PFSK-1 (cell line): ENCODE data around the gene SHPK.

Source experiments
- FOXP2 ChIP-seq: optimal IDR thresholded peaks from 2 replicates; pipeline ENCODE3; 2011; ENCODE audit warnings: borderline replicate concordance, control low read depth, inconsistent platforms; ENCODE audit not compliant: insufficient read depth; ENCODE audit errors: extremely low read length, extremely low read depth
- POLR2AphosphoS5 ChIP-seq: IDR thresholded peaks from 2 replicates; pipeline ENCODE4 v1.6.1; 2012; ENCODE audit warnings: low read depth, mild to moderate bottlenecking, control low read depth, low read length, moderate library complexity
- SIN3A ChIP-seq: IDR thresholded peaks from 2 replicates; pipeline ENCODE4 v1.6.1; 2012; ENCODE audit warnings: mild to moderate bottlenecking, low read length, moderate library complexity, borderline replicate concordance; ENCODE audit not compliant: insufficient read depth
- TAF1 ChIP-seq: IDR thresholded peaks from 2 replicates; pipeline ENCODE4 v1.6.1; 2012; ENCODE audit warnings: low read length, control low read depth, borderline replicate concordance; ENCODE audit not compliant: insufficient read depth
- TF ChIP-seq, protein P1 (sequence below), 2 experiments: IDR thresholded peaks; 2 replicates each; pipeline versions ENCODE4 v1.6.1 to v1.8.0; 2011 to 2012; ENCODE audit warnings: low read depth in 2 of 2, low read length in 2 of 2, control low read depth in 1 of 2, inconsistent platforms in 1 of 2, mild to moderate bottlenecking in 1 of 2, moderate library complexity in 1 of 2; ENCODE audit not compliant: insufficient read depth in 1 of 2

Gene SHPK

GRCh38 chr17:3571043-3571900 lies 64.8 kb downstream of the SHPK start:
- TF ChIP-seq, protein P1, sequence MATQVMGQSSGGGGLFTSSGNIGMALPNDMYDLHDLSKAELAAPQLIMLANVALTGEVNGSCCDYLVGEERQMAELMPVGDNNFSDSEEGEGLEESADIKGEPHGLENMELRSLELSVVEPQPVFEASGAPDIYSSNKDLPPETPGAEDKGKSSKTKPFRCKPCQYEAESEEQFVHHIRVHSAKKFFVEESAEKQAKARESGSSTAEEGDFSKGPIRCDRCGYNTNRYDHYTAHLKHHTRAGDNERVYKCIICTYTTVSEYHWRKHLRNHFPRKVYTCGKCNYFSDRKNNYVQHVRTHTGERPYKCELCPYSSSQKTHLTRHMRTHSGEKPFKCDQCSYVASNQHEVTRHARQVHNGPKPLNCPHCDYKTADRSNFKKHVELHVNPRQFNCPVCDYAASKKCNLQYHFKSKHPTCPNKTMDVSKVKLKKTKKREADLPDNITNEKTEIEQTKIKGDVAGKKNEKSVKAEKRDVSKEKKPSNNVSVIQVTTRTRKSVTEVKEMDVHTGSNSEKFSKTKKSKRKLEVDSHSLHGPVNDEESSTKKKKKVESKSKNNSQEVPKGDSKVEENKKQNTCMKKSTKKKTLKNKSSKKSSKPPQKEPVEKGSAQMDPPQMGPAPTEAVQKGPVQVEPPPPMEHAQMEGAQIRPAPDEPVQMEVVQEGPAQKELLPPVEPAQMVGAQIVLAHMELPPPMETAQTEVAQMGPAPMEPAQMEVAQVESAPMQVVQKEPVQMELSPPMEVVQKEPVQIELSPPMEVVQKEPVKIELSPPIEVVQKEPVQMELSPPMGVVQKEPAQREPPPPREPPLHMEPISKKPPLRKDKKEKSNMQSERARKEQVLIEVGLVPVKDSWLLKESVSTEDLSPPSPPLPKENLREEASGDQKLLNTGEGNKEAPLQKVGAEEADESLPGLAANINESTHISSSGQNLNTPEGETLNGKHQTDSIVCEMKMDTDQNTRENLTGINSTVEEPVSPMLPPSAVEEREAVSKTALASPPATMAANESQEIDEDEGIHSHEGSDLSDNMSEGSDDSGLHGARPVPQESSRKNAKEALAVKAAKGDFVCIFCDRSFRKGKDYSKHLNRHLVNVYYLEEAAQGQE (IDR thresholded peaks at IDR 0.05; ENCODE audit: insufficient read depth in 1 of 2, low read depth in 2 of 2, low read length in 2 of 2): no peak
- TF ChIP-seq SIN3A (no peak), POLR2AphosphoS5 (no peak), FOXP2 (no peak), TAF1 (no peak)

- no peak for TF ChIP-seq POLR2AphosphoS5
- TF ChIP-seq TAF1: no peak
- no peak for TF ChIP-seq SIN3A
- TF ChIP-seq, protein P1 (IDR thresholded peaks at IDR 0.05; ENCODE audit: insufficient read depth in 1 of 2, low read depth in 2 of 2, low read length in 2 of 2): no peak
- no peak for TF ChIP-seq FOXP2
Observed at GRCh38 chr17:3569534-3570137, 66.4 kb downstream of the SHPK start.

DNA sequence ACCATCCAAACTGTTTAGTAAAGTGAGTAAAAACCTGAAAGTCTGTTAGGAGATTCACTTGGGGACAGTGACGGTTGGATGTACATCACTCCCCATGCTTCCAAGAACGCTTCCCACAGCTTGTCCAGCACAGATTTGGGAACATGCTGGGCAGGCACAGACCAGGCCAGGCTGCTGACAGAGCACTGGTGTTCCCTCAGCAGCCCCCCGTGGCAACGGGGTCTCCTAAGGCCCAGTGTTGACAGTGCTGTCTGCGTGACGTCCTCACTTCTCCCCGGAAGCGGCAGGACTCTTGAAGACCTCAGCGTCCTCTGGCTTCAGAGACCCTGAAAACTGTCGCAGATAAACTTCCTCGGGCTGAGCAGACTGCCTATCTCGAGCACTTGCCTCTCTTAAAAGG lies 69.5 kb downstream of the SHPK start:
- TF ChIP-seq TAF1 (no peak), FOXP2 (no peak), SIN3A (no peak), POLR2AphosphoS5 (no peak)
- TF ChIP-seq, protein P1 (IDR thresholded peaks at IDR 0.05; ENCODE audit: insufficient read depth in 1 of 2, low read depth in 2 of 2, low read length in 2 of 2): no peak

DNA sequence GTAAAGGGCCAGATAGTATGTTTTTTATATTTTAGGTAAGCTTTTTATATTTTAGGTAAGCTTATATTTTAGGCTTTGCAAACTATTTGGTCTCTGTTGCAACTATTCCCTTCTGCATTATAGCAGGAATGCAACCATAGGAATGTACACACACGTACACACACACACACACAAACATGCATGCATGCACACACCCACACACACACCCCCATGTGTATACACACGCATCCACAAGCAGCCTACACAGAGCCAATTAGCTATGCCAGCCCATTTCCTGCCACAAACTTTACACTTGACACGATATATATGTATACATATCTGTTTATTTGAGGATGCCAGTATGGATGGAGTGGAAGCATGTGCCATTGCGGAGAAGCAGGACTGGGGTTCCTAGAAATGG lies 70.9 kb downstream of the SHPK start:
- TF ChIP-seq TAF1 (no peak), POLR2AphosphoS5 (no peak)

- TF ChIP-seq, protein P1 (IDR thresholded peaks at IDR 0.05; ENCODE audit: insufficient read depth in 1 of 2, low read depth in 2 of 2, low read length in 2 of 2): no peak
- TF ChIP-seq POLR2AphosphoS5: no peak
Observed at GRCh38 chr17:3559270-3559645, 76.8 kb downstream of the SHPK start.
